Airway epithelial cell (primary cell): ENCODE results near the gene HSD17B8. TPM values are rescaled to one million over a fixed set of nuclear protein-coding genes. Genes with fewer than 3 reads are reported as not detected.

ENCODE experiments used
- total RNA-seq: library from RNA; depleted of rRNA; stranded (reverse); fragments of >200 nt; gene quantifications from 2 replicates; pipeline ENCODE4 v1.2.3, GENCODE V29; 2015

The HSD17B8 gene
- 28.8 and 35.9 TPM in 2 replicates for total RNA-seq

GRCh38 chr6:33204415-33205190 lies at the start of gene HSD17B8:
TSS of gene HSD17B8 (plus strand) at chr6:33204655. CDS start at chr6:33204669, 14 bp downstream.

DNA sequence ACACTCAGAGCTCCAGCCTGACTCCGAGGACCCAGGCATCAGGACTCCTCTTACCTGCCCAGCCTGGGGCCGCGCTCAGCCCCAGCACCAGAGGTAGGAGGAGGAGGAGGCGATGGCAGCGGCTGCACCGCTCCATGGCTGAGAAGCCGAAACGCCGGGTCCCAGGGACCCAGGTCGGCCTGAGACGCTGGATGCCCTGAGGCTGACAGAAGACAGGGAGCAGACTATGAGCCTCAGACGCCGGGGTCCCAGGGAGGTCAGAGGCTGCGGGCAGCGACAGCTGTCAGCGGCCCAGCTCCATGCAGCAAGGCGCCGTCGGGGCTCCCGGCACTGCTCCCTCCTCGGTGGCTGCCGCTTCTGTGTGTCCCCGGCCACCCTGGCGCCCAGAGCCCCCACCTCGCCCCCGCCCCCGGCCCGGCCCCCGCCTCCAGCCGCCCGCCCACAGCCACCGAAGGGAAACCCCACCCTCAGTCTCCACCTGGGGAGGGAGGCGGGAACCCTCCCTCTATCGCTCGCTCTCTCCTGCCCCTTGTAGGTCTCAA lies 12.3 kb upstream of the HSD17B8 start, which contains the start of gene COL11A2:
TSS of gene COL11A2 (minus strand) at position 363 of the 542 bp plus-strand sequence. CDS start at position 136, 227 bp downstream.

DNA sequence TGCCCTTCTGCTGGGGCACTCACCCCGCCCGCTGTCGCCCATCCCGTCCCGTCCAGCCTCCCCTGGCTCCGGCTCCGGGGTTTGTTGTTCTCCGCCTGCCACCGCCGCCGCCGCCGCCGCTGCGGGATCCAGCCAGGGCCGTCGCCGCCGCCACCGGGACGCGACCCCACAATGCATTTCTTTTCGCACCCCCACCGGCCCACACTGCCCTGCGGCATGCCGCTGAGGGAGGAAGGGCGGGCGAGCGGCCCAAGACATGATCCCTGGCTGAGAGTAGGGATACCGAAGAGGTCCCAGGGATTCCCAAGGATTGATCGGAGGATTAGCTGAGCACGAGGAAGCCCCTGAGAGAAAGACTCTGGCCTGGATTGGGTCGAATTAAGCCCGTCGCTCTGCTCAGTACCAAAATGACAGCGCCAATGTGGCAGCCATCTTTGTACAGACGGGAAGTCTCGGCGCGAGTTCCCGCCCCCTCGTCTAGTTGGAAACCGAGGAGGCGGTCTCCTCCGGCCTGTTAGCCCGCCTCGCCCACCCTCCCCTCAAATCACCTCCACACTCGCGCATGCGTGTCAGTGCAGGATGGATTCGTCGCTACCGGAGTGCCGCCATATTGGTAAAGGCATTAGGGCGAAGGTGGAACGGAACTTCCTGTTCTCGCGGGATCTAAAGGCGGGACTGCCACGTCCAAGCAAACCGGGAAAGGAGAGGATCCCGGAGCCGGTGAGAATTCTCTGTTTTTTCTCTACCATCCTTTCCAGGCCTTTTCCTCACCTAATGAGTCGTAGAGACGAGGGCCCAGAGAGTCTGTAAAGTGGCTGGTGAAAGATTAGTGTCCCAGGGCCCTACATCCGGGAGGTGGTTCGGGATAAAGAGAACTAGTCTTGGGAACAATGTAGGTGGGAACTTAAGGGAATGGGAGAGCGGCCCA lies 4.0 kb upstream of the HSD17B8 start, which contains the start of the genes RXRB and SLC39A7:
TSS of gene RXRB (minus strand) at position 447 of the 928 bp plus-strand sequence. CDS start at position 258, 189 bp downstream.
TSS of gene SLC39A7 (plus strand) at position 649 of the 928 bp plus-strand sequence. CDS start 379 bp downstream, outside the sequence.

DNA sequence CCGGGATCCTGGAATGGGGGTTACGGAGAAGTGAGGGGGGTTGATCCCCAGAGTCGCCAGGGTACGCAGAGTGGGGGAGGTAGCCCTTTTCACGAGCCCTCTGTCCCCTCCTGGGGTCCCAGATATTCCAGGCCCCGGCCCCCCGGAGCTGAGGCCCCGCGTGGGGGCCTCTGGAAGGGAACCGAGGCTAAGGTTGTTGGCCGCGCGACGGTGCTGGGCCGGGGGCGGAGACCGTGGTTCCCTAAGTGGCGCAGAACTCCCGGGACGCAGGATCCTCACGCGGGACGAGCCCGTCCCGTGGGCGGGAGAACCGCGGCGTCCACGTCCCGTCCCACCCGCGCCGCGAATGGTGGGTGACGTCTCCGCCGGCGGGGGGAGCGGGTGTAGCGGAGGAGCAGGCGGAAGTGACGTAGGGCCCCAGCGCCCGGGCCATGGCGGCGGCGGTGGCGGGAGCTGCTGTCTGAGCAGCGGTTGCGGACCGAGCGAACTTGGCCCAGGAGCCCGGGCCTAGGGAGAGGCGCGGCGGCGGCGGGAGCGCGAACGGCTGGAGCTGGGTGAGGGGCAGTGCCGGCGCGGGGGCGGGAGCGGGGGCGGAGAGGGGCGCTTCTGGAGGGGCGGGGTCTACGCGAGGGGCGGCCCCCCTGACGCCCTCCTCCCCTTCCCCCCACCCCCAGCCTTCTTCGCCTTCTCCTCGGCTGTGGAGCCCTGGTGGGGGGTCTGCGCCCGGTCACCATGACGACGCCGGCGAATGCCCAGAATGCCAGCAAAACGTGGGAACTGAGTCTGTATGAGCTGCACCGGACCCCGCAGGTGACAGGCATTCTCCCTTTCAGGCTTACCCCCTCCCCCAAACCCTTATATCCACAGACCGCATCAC lies 3.9 kb downstream of the HSD17B8 start, which contains the start of gene RING1:
TSS of gene RING1 (plus strand) at position 410 of the 877 bp plus-strand sequence. CDS start at position 733, 323 bp downstream.

Other genes starting within 250 kb of the HSD17B8 start
- 103 and 130 TPM in 2 replicates for gene BRD2, start 236.1 kb upstream of the HSD17B8 start, total RNA-seq
- 0.07 TPM in 1 of 2 replicates, not detected in the other for gene HLA-DOA, start 195.1 kb upstream of the HSD17B8 start, total RNA-seq
- not detected in 2 replicates for gene HLA-DPA1, start 131.0 kb upstream of the HSD17B8 start, total RNA-seq
- 0.93 TPM in 1 of 2 replicates, not detected in the other for gene HLA-DPB1, start 128.7 kb upstream of the HSD17B8 start, total RNA-seq
- 0.07 TPM in 1 of 2 replicates, not detected in the other for gene COL11A2, start 12.2 kb upstream of the HSD17B8 start, total RNA-seq
- gene RXRB, start 4.0 kb upstream of the HSD17B8 start, total RNA-seq, result 14.9 and 17.1 TPM in 2 replicates
- gene SLC39A7, start 3.8 kb upstream of the HSD17B8 start, total RNA-seq, result 84.8 and 88.7 TPM in 2 replicates
- 14.3 and 16.4 TPM in 2 replicates for gene RING1, start 3.8 kb downstream of the HSD17B8 start, total RNA-seq
- 20.4 and 33.0 TPM in 2 replicates for gene VPS52, start 67.2 kb downstream of the HSD17B8 start, total RNA-seq
- 3,725 and 4,247 TPM in 2 replicates for gene RPS18, start 67.4 kb downstream of the HSD17B8 start, total RNA-seq
- 8.2 and 8.7 TPM in 2 replicates for gene B3GALT4, start 72.5 kb downstream of the HSD17B8 start, total RNA-seq
- gene WDR46, start 84.6 kb downstream of the HSD17B8 start, total RNA-seq, result 58.8 and 63.2 TPM in 2 replicates
- gene PFDN6, start 84.9 kb downstream of the HSD17B8 start, total RNA-seq, result 65.0 and 99.5 TPM in 2 replicates
- gene RGL2, start 94.3 kb downstream of the HSD17B8 start, total RNA-seq, result 50.0 and 58.6 TPM in 2 replicates
- 73.3 and 78.8 TPM in 2 replicates for gene TAPBP, start 109.4 kb downstream of the HSD17B8 start, total RNA-seq
- 11.3 and 15.0 TPM in 2 replicates for gene ZBTB22, start 113.1 kb downstream of the HSD17B8 start, total RNA-seq
- 38.4 and 41.6 TPM in 2 replicates for gene DAXX, start 118.3 kb downstream of the HSD17B8 start, total RNA-seq
- 31.2 and 38.2 TPM in 2 replicates for gene KIFC1, start 187.2 kb downstream of the HSD17B8 start, total RNA-seq
- 12.5 and 17.6 TPM in 2 replicates for gene PHF1, start 206.4 kb downstream of the HSD17B8 start, total RNA-seq
- gene CUTA, start 213.5 kb downstream of the HSD17B8 start, total RNA-seq, result 155 and 228 TPM in 2 replicates
- 2.1 and 3.5 TPM in 2 replicates for gene SYNGAP1, start 215.4 kb downstream of the HSD17B8 start, total RNA-seq
- 3.3 and 5.3 TPM in 2 replicates for gene ZBTB9, start 249.9 kb downstream of the HSD17B8 start, total RNA-seq